Loucy (cell line): ENCODE results near the gene TRIM31.

Experiments
- EZH2phosphoT487 ChIP-seq: fragments of 200-600 bp; IDR thresholded peaks from 2 replicates; pipeline ENCODE4 v1.6.1; 2018; ENCODE audit warnings: antibody characterized with exemption, mild to moderate bottlenecking, moderate library complexity, borderline replicate concordance
- TF ChIP-seq, protein P1 (sequence below): fragments of 200-600 bp; sonication (generic); conservative IDR thresholded peaks from 2 replicates; pipeline ENCODE4 v1.5.1; 2014; ENCODE audit warnings: mild to moderate bottlenecking, antibody characterized with exemption, low read length

DNA sequence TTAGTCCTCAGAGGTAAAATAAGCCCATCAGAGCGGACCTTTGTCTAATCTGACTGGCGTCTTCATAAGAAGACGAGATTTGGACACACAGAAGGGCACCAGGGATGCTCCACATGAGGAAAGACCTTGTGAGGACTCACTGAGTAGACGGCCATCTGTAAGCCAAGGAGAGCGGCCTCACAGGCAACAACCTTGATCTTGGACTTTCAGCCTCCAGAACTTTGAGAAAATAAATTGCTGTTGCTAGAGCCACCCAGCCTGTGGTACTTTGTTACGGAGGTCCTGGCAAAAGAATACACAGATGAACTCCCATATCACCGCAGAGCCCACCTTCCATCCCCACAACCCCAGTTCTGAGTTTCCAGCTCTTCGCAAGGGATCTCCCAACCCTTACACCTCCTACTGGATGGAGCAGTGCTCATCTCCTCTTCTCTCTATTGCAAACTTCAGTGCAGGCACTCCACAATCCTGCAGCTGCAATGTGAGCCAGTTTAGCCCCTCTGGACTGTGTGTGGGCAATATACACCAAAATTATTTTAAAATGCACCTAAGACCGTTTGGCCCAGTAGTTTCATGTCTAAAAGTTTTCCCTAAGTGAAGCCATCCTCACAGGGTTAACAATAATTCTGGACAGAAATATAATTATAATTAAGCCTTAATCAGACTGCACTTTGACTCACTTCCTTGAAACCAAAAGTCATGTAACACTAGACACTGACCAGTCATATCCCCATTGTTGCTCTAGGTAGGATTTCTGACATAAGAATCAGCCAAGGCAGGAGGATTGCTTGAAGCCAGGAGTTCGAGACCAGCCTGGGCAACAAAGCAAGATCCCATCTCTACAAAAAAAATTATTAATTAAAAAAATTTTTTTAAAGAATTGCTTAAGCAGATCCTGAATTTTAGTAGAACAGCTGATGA, 8.8 kb upstream of the TRIM31 start:
- TF ChIP-seq, protein P1, sequence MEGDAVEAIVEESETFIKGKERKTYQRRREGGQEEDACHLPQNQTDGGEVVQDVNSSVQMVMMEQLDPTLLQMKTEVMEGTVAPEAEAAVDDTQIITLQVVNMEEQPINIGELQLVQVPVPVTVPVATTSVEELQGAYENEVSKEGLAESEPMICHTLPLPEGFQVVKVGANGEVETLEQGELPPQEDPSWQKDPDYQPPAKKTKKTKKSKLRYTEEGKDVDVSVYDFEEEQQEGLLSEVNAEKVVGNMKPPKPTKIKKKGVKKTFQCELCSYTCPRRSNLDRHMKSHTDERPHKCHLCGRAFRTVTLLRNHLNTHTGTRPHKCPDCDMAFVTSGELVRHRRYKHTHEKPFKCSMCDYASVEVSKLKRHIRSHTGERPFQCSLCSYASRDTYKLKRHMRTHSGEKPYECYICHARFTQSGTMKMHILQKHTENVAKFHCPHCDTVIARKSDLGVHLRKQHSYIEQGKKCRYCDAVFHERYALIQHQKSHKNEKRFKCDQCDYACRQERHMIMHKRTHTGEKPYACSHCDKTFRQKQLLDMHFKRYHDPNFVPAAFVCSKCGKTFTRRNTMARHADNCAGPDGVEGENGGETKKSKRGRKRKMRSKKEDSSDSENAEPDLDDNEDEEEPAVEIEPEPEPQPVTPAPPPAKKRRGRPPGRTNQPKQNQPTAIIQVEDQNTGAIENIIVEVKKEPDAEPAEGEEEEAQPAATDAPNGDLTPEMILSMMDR = no peak
- no peak for TF ChIP-seq EZH2phosphoT487
